Endometrial microvascular endothelial cells (primary cell): ENCODE measurements around the gene NXN. TPM values are rescaled to one million over a fixed set of nuclear protein-coding genes. Genes with fewer than 3 reads are reported as not detected.
"Not testable (repeated sequence)": the region's sequence is repeated elsewhere in the genome, so short reads cannot be mapped to it uniquely, and the experiment has no call there.

Experiments used
- in situ Hi-C: cut with HindIII; loops from 2 replicates; pipeline ENCODE4 v1.10.0; 2017; ENCODE audit warnings: low sequenced_read_pairs, low pct_unique_long_range_greater_than_20kb; ENCODE audit errors: inconsistent ontology term
- total RNA-seq: library from RNA; depleted of rRNA; stranded (reverse); fragments of >200 nt; gene quantifications from one replicate; pipeline ENCODE4 v1.2.3, GENCODE V29; 2015; ENCODE audit errors: inconsistent ontology term

Gene NXN
- total RNA-seq, 1 donor from 2014 or later, result 0.28 TPM

- in situ Hi-C loops, result no loop called here
Observed at GRCh38 chr17:907725-908124, 71.9 kb downstream of the NXN start.

GRCh38 chr17:905708-906107 lies 73.9 kb downstream of the NXN start:
- in situ Hi-C loops, result not testable (repeated sequence)

GRCh38 chr17:903691-904481 lies 75.7 kb downstream of the NXN start:
- in situ Hi-C loops, result no loop called here

- in situ Hi-C loops, result no loop called here
Observed at GRCh38 chr17:902463-902862, 77.1 kb downstream of the NXN start.

GRCh38 chr17:901964-902363 lies 77.6 kb downstream of the NXN start:
- in situ Hi-C loops, result no loop called here

- in situ Hi-C loops, result no loop called here
Observed at GRCh38 chr17:901191-901950, 78.2 kb downstream of the NXN start.

- in situ Hi-C loops, result no loop called here
Observed at GRCh38 chr17:900336-900934, 79.1 kb downstream of the NXN start.

GRCh38 chr17:897970-898619 lies 81.5 kb downstream of the NXN start:
- in situ Hi-C loops, result no loop called here

- in situ Hi-C loops, result no loop called here
Observed at GRCh38 chr17:896953-897661, 82.5 kb downstream of the NXN start.

- in situ Hi-C loops, result no loop called here
Observed at GRCh38 chr17:896454-896853, 83.1 kb downstream of the NXN start.

- in situ Hi-C loops, result no loop called here
Observed at GRCh38 chr17:892958-893357, 86.6 kb downstream of the NXN start.

- in situ Hi-C loops, result no loop called here
Observed at GRCh38 chr17:888998-889441, 90.6 kb downstream of the NXN start.

- in situ Hi-C loops, result no loop called here
Observed at GRCh38 chr17:887551-888209, 91.9 kb downstream of the NXN start.

GRCh38 chr17:885971-886571 lies 93.5 kb downstream of the NXN start:
- in situ Hi-C loops, result no loop called here

GRCh38 chr17:883586-883962 lies 96.0 kb downstream of the NXN start:
- in situ Hi-C loops, result no loop called here

- in situ Hi-C loops, result no loop called here
Observed at GRCh38 chr17:882827-883585, 96.6 kb downstream of the NXN start.

- in situ Hi-C loops, result no loop called here
Observed at GRCh38 chr17:881778-882177, 97.8 kb downstream of the NXN start.
